ENCODE data around the gene GRIN2A. TPM values are rescaled to one million over a fixed set of nuclear protein-coding genes. Genes with fewer than 3 reads are reported as not detected.

Gene GRIN2A
- total and polyA plus RNA-seq, 8 donors = 0.06 to 9.8 (median 0.86) TPM

DNA sequence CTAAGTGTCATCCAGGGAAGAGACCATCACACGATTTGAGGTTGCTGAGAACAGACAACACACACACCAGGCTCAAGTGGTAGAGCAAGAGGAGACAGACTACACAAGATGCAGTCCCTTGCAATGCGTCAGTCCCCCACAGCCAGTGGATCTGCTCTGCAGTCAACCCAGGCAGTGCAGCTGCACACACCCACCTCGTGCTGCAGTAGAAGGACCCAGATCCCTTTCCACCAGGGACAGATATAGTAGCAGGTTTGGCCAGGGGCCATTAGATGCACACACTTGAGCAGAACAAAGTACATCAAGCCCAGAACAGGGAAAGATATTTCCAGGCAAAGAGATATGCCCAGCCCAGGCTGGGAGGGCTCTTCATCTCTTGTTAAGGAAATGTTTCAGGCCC, 112.9 kb downstream of the GRIN2A start:
- no peak for DNase-seq
- 65 to 76% (median 74%) methylated on average over 3 of the region's 3 CpGs for WGBS, 5 donors
- no peaks in the 10 kb centered on the region for H3K4me1 ChIP-seq
- no peaks in the 10 kb centered on the region for H3K36me3 ChIP-seq
- TF ChIP-seq EP300 (IDR thresholded peaks at IDR 0.05) (no peak), POLR2AphosphoS5 (IDR thresholded peaks at IDR 0.05) (no peak), CTCF (IDR thresholded peaks at IDR 0.05) (no peak)
- intact Hi-C loops (cut with DNase I; ENCODE audit: low total_unique reads) = no loop called here
- no peaks in the 10 kb centered on the region for H3K27me3 ChIP-seq
- no peak overlapping the region for H3K4me3 ChIP-seq
- H3K27ac ChIP-seq = no peak overlapping the region
- H3K9me3 ChIP-seq = no peaks in the 10 kb centered on the region

- H3K36me3 ChIP-seq = no peaks in the 10 kb centered on the region
- H3K27me3 ChIP-seq = no peaks in the 10 kb centered on the region
- H3K4me3 ChIP-seq = no peak overlapping the region
- H3K4me1 ChIP-seq = no peaks in the 10 kb centered on the region
- intact Hi-C loops (cut with DNase I; ENCODE audit: low total_unique reads) = no loop called here
- TF ChIP-seq POLR2AphosphoS5 (IDR thresholded peaks at IDR 0.05) (no peak), CTCF (IDR thresholded peaks at IDR 0.05) (no peak), EP300 (IDR thresholded peaks at IDR 0.05) (no peak), POLR2A (IDR thresholded peaks at IDR 0.05) (no peak)
- H3K27ac ChIP-seq = no peak overlapping the region
- 50 to 92% (median 78%) methylated on average over 2 of the region's 2 CpGs for WGBS, 5 donors
- no peak for DNase-seq
- no peaks in the 10 kb centered on the region for H3K9me3 ChIP-seq
Observed at GRCh38 chr16:10067835-10068234, 114.4 kb downstream of the GRIN2A start.

GRCh38 chr16:10067406-10067805, 114.8 kb downstream of the GRIN2A start:
- H3K27ac ChIP-seq = no peak overlapping the region
- no peaks in the 10 kb centered on the region for H3K36me3 ChIP-seq
- no peaks in the 10 kb centered on the region for H3K27me3 ChIP-seq
- WGBS, 5 donors = 67 to 88% (median 76%) methylated on average over 4 of the region's 4 CpGs
- no peaks in the 10 kb centered on the region for H3K9me3 ChIP-seq
- intact Hi-C loops (cut with DNase I; ENCODE audit: low total_unique reads) = no loop called here
- TF ChIP-seq POLR2A (IDR thresholded peaks at IDR 0.05) = no peak
- no peak for TF ChIP-seq POLR2AphosphoS5 (IDR thresholded peaks at IDR 0.05)
- TF ChIP-seq CTCF (IDR thresholded peaks at IDR 0.05) = no peak
- no peak for TF ChIP-seq EP300 (IDR thresholded peaks at IDR 0.05)
- no peaks in the 10 kb centered on the region for H3K4me1 ChIP-seq
- no peak for DNase-seq
- H3K4me3 ChIP-seq = no peak overlapping the region

- intact Hi-C loops (cut with DNase I; ENCODE audit: low total_unique reads) = no loop called here
- H3K9me3 ChIP-seq = no peaks in the 10 kb centered on the region
- no peak overlapping the region for H3K27ac ChIP-seq
- TF ChIP-seq CTCF (IDR thresholded peaks at IDR 0.05) = no peak
- no peak for TF ChIP-seq POLR2AphosphoS5 (IDR thresholded peaks at IDR 0.05)
- no peak for TF ChIP-seq EP300 (IDR thresholded peaks at IDR 0.05)
- no peak for TF ChIP-seq POLR2A (IDR thresholded peaks at IDR 0.05)
- DNase-seq = no peak
- WGBS, 5 donors = 43 to 56% (median 52%) methylated on average over 4 of the region's 4 CpGs
- no peaks in the 10 kb centered on the region for H3K36me3 ChIP-seq
- H3K4me3 ChIP-seq = no peak overlapping the region
- H3K27me3 ChIP-seq = no peaks in the 10 kb centered on the region
- H3K4me1 ChIP-seq = no peaks in the 10 kb centered on the region
Observed at GRCh38 chr16:10065019-10065418, 117.2 kb downstream of the GRIN2A start.
